HG02943 (cell line): ENCODE results near the gene AARS2.
"Not testable (repeated sequence)": the region's sequence is repeated elsewhere in the genome, so short reads cannot be mapped to it uniquely, and the experiment has no call there.

Experiments used
- ATAC-seq: cut with Tn5 transposase; IDR thresholded peaks from one replicate; pipeline ENCODE4 v1.9.1; 2021; ENCODE audit warnings: mild to moderate bottlenecking, low read depth, moderate library complexity; ENCODE audit not compliant: unreplicated experiment

The AARS2 gene

DNA sequence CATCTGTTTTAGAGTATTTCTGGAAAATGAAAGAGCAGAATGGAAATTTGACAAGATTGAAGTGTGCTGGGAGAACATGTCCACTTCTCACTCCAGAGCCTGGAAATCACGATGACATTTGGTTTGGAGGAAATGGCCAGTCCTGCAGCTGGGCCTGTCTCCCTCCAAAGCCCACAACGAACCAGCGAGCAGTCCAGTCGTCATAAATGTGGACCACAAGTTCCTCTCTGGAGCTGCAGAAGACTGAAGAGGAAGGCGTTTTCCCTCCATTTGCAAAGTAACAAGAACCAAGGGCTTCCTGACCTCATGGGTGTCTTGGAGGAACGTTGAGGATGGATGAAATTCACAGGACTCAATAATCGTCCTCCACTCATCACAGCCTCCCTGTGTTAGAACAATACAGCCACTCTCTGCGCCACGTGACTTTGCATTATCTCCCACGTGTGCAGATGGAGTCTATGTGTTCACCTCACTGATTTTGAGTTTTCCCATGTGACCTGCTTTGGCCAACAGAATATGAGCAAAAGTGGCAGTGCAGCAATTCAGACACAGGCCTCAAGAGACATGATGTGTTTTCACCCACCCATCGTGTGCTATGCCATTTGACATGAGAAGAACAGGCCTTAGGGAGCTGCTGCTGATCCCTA is 20.2 kb upstream of the AARS2 start:
- no peak for ATAC-seq

GRCh38 chr6:44332585-44332984 is 19.4 kb upstream of the AARS2 start:
- no peak for ATAC-seq

- no peak for ATAC-seq
Measured at GRCh38 chr6:44329858-44330257, 16.7 kb upstream of the AARS2 start.

- not testable (repeated sequence) for ATAC-seq
Measured at GRCh38 chr6:44328203-44328602, 15.1 kb upstream of the AARS2 start.

DNA sequence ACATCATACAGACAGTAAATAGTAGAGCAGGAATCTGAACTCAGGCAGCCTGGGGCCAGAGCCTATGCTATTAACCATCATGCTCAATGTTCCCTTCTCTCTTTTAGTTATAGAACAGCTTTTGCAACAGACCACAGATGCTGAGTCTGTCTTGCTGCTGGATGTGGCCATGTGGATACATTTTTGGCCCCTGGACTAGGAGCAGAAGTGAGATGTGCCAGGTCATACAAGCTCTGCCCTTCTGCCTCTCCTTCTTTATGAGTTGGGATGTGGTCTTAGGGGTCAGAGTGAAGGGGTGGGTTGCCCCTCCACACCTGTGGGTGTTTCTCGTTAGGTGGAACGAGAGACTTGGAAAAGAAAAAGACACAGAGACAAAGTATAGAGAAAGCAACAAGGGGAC is 14.6 kb upstream of the AARS2 start:
- ATAC-seq, result no peak

DNA sequence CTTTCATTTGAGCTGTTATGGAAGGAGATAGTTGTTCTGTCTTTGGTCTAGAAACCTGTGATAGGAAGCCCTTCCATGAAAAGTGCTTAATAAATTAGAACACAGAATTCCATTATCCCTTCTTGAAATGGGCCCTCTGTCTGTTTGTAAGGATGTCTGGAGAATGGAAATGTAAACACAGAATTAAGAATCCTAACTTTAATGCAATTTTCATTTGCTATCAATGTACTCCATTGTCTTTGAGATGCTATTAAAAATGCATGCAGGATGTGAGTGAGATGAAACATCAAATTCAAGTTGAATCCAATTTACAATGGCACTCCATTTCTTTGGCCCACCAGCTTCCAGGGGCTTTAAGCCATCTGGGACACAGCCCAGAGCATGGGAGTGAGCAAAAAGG is 13.9 kb upstream of the AARS2 start:
- ATAC-seq, result no peak

DNA sequence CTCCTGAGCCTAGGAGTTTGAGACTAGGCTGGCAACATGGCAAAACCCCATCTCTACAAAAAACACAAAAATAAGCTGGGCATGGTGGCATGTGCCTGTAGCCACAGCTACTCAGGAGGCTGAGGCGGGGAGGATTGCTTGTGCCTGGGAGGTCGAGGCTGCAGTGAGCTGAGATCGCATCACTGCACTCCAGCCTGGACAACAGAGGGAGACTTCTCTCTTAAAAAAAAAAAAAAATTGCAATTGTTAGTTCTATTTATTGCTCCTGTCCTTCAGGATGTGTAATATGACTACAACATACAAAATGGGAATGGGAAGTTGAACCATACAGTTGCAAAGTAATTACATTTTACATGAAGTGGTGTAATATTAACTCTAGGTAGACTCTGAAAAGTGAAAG is 8.1 kb upstream of the AARS2 start:
- ATAC-seq, result no peak

- ATAC-seq, result not testable (repeated sequence)
Measured at GRCh38 chr6:44317136-44317631, 4.0 kb upstream of the AARS2 start.

GRCh38 chr6:44316481-44316880 is 3.3 kb upstream of the AARS2 start:
- no peak for ATAC-seq

DNA sequence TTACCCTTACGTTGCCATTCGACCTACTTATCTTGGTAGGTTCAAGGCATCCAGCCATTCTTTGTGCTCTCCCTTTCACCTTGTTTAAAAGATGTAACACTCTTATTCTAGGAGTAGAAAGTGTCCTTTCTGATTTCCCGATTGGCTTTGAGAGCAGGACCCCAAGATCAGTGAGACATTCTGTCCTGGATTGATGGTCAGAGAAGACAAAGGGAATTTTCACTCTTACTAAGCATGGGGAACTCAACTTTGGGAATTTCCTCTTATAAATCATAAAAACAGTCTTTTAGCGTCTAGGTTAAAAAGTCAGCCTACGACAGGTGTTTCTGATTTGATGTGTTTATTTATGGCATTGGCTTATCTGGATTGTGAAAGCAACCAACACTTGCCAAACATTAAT is 2.8 kb upstream of the AARS2 start:
- no peak for ATAC-seq

DNA sequence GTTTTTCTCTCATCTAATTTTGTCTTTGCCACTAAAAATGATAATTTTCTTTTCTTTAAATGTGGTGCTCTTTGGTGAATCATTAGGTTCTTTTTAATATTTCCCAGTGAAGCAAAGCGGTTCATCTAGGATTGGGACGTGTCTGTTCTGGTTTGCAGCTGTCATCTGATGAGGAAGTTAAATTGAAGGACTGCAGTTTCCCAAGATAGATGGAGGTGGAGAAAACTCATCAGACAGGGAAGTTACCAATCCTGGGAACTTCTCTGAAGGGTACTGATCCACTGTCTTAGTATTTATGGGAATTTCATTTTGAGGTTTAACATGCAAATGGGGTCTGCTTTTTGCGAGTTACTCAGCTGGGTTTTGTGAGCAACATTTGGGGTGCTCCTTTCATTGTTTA is 2.4 kb upstream of the AARS2 start:
- ATAC-seq, result no peak

DNA sequence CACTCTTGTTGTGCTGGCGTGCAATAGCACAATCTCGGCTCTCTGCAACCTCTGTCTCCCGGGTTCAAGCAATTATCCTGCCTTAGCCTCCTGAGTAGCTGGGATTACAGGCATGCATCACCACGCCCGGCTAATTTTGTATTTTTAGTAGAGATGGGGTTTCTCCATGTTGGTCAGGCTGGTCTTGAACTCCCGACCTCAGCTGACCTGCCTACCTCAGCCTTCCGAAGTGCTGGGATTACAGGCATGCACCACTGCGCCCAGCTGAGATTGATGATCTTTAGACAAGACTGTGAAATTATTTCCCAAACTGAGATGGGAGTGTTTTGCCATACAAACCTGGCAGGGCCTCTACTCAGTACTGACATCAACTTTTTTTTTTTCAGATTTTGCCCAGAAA is 1.5 kb upstream of the AARS2 start:
- not testable (repeated sequence) for ATAC-seq

DNA sequence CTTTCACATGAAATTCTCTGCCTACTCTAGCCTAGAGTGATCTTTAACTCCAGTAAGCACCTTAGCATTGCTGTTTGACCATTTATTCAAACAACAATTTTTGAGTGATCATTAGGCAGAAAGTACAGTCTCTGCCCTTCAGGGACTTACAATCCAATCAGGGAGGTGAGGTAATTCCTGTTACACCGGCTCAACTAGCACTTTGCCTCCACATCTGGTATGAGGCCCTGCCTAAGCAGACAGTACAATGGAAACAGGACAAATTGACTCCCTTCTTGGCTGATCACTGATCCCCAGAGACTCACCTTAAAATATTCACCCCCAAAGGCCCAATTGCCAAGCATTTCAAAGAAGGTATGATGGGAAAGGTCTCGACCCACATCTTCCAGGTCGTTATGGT is 1.4 kb downstream of the AARS2 start:
- no peak for ATAC-seq

DNA sequence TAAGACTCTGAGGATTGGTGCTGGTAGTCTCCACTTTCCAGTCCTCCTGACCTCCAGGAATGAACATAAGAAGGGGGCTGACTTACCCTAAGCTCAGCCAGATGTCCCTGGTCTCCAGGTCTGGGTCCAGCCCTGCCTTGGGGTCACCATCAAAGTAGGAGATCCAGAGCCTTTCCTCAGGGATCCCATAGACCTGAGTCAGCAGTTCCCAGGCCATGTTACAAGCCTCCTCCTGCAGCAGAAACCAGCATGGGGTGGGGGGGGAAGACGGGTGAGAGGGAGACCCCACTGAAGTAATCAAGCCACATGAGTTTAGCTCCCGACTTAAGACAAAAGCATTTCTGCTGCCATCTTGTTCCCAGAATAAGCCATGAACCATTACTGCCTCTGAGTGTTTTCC is 1.8 kb downstream of the AARS2 start:
- no peak for ATAC-seq

DNA sequence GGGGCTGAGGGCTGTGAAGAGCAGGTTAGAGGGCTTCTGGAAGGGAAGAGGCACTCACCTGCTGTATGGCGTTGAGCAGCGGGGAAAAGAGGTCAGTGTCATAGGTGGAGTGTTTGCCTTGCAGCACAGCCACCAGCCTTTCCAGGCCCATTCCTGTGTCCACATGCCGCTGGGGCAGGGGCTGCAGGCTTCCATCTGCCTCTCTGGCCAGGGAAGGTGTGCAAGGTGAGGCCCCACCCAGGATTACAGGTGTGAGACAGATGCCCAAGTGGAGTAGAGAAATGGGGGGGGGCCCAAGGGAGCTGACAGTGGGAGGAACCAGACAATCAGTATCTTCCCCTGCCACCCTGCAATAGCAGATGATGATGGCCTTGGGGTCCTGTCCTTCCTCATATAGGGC is 2.9 kb downstream of the AARS2 start:
- no peak for ATAC-seq

DNA sequence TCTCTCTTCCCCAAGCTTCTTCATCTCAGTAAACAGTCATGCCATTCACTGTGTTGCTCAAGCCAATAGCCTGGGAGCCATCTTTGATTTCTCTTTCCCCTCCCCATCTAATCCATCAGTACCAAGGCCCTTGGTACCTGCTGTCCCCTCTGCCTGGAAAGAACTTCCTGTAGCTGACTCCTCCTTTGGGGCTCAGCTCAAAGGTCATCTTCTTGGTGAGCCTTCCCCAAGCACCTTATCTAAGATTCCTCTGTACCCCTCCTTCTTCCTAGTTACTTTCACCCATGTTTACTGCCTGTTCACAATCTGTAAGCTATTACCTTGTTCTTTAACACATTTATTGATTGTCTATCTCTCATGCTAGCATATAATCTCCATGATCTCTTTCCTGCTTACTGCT is 3.5 kb downstream of the AARS2 start:
- no peak for ATAC-seq

DNA sequence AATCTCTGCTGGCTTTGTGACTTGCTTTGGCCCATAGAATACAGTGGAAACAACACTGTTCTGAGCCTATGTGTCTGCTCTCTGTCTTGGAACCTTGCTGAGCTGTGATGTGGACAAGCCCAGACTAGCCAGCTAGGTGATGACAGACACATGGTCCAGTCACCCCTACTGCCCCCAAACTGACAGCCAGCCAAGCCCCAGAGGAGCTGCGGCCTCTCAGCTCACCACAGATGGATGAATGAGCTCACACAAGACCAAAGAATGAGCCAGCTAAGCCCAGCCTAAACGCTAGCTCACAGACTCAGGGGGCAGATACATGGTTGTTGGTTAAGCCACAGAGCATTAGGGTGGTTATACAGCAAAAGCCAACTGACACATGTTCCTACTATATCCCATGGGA is 4.1 kb downstream of the AARS2 start:
- ATAC-seq, result no peak

DNA sequence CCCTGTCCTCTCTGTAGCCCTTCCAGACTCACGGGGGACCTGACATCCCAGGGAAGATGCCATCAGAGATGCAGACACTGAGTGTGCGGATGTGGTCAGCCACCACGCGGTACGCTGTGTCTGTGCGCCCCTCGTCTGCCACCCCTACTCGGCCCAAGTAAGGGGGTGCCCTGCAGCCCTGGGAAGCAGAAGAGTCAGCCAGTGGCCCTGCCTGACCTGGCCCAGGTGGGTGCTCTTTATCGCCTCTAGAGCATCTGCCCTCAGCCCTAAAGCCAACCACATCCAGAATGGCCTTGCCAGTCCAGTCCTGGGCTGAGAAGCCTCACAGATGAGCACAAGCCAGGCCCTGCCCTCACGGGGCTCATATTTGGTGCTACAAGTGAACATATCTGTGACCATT is 5.9 kb downstream of the AARS2 start:
- ATAC-seq, result no peak

GRCh38 chr6:44306710-44307109 is 6.4 kb downstream of the AARS2 start:
- ATAC-seq, result no peak

DNA sequence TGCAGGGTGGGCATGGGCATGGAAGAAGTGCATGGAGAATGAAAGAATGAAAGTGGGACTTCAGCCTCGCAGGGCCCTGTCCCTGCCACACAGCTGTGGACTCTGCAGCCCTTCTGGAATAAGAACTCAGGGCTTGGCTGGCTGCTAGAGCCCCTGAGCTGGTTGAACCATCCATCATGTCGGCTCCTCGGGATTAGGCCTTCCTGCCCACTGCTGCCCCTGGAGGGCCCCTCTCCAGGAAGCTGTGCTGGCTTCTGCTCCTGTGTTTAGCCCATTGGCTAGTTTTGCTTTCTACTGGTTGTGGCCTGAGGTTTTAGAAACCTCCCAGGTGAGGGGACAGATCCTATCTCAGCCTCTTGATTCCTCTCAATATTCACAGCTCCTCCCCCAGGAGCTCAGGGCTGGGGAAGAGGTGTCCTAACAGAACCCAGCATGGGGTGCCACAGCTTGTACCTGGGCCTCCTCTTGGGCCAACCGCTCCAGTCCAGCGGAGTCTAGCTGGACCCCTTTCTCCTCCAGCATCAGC is 7.9 kb downstream of the AARS2 start:
- no peak for ATAC-seq

DNA sequence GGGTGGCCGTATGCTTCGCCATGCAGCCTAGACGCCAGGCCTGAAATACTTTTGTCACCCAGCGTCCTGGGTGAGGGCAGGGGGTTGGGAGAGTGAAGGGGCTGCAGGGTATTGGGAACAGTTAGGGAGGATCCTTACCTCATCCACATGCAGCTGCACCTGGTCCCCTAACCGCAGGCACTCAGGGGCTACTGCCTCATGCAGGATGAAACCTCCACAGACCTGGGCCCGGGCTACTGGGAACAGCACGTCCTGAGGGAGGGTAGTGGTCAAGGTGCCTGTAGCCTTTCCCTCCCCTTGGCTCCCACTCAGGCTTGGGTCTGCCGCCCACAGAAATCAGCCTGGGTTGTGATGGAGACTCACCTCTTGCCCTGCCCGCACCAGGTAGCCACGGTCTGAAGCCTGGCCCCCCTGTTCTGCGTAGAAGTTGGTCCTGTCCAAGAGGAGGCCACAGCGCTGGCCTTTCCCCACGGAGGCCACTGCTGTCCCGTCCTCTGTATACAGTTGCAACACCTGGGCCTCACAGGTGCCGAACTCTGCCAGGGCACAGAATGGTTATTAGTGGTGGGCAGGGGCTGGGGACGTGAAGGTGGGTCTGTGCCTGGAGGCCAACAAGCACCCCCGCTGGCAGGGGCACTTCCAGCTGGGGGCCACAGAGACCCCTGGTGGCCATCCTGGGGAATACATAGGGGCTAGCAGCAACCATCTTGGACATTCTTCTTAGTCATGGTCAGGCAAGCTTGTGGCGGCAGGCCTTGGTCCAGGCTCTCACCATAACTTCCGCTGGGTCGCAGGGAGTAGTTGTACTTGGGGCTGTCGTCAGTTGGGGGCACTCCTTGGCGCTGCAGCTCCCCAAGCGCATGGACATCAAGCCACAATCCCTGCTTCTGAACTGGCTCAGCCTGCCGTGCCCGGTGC is 8.6 kb downstream of the AARS2 start:
- ATAC-seq, result no peak

GRCh38 chr6:44303842-44304241 is 9.3 kb downstream of the AARS2 start:
- no peak for ATAC-seq
